ENCODE data around the gene THBS2. TPM values are rescaled to one million over a fixed set of nuclear protein-coding genes. Genes with fewer than 3 reads are reported as not detected.

Gene THBS2
- total RNA-seq, 1 donor from 2014 or later = 709 TPM

DNA sequence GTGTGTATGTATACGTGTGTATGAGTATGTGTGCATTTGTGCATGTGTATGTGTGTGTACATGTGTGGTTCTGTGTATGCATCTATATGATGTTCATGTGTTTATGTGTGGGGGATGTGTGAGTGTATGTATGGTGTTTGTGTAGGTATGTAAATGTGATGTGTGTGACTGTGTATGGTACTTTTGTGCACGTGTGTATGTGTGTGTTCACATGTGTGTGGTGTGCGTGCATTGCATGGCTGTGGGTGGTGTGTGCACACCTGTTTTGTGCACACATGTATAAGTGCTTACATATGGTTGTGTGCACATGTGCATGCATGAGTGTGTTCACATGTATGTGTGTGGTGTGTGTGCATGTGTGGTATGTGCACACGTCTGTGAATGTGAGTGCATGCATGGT lies 6.2 kb downstream of the THBS2 start:
- no peak for DNase-seq (ENCODE audit: low spot score in 2 of 2)
- H3K27me3 ChIP-seq = no peaks in the 10 kb centered on the region
- TF ChIP-seq, protein P1, sequence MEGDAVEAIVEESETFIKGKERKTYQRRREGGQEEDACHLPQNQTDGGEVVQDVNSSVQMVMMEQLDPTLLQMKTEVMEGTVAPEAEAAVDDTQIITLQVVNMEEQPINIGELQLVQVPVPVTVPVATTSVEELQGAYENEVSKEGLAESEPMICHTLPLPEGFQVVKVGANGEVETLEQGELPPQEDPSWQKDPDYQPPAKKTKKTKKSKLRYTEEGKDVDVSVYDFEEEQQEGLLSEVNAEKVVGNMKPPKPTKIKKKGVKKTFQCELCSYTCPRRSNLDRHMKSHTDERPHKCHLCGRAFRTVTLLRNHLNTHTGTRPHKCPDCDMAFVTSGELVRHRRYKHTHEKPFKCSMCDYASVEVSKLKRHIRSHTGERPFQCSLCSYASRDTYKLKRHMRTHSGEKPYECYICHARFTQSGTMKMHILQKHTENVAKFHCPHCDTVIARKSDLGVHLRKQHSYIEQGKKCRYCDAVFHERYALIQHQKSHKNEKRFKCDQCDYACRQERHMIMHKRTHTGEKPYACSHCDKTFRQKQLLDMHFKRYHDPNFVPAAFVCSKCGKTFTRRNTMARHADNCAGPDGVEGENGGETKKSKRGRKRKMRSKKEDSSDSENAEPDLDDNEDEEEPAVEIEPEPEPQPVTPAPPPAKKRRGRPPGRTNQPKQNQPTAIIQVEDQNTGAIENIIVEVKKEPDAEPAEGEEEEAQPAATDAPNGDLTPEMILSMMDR (IDR thresholded peaks at IDR 0.05) = no peak
- H3K9me3 ChIP-seq = no peaks in the 10 kb centered on the region
- peaks cover 45 to 57% of the 10 kb centered on the region in 2 donors for H3K36me3 ChIP-seq
- peak overlapping the region in 1 of 2 donors; percentile 30 for H3K4me3 ChIP-seq
- H3K27ac ChIP-seq = no peak overlapping the region
- H3K4me1 ChIP-seq = peaks cover 0 to 22% of the 10 kb centered on the region in 2 donors
- intact Hi-C loops (cut with DNase I) = no loop called here

DNA sequence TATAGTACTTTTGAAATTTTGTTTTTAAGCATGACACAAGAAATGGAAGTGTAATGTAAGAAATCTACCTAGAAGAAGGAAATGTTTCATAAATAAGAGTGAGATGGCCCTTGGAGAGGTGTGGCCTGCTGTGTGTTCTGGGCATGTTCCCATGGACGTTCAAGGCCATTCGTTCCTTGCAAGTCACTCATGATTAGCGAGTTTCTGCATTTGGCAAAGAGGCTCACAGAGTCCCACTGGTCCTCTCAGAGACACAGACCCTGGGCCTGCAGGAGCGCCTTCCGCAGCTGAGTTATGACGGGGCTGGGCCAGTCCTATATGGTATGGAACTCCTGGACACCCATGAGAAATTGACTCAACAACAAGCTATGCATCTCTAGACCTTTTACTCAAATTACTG lies 7.2 kb downstream of the THBS2 start:
- peak overlapping the region in 1 of 2 donors; percentile 30 for H3K4me3 ChIP-seq
- H3K36me3 ChIP-seq = peaks cover 52 to 65% of the 10 kb centered on the region in 2 donors
- peaks cover 0 to 22% of the 10 kb centered on the region in 2 donors for H3K4me1 ChIP-seq
- TF ChIP-seq, protein P1 (IDR thresholded peaks at IDR 0.05) = no peak
- H3K9me3 ChIP-seq = no peaks in the 10 kb centered on the region
- no peak for DNase-seq (ENCODE audit: low spot score in 2 of 2)
- H3K27ac ChIP-seq = peak overlapping the region in 1 of 2 donors; percentile 14
- intact Hi-C loops (cut with DNase I) = no loop called here
- no peaks in the 10 kb centered on the region for H3K27me3 ChIP-seq

DNA sequence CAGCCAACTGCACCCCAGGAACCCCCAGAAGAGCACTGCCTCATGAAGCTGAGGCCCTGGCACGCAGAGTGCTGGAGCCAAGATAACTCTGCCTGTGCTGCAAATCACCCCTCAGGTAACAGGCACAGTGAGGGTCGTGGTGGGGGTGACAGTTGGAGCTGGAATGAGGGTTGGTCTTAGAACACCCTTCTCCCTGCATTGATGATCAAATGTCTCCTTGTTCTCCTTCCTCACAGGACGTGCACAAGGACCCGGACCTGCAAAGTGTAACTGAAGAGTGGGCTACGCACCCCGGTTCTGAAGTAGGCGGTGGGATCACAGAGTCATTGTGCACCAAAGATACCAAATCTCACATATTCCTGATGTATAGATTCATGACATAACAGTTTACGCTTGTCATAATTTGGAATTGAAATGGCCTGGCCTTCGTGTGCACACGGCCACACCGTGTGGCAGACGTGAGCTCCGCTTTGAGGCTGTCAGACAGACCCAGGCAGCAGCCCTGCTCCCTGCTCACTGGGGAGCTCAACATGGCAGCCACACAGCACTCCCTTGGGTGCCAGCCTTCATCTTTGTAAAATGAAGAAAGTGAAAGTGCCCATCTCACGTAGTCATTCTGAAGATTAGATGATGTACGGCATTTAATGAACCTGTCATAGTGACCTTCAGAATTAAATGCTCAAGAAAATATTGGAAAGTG lies 8.8 kb downstream of the THBS2 start:
- intact Hi-C loops (cut with DNase I) = no loop called here
- Histone ChIP-seq H3K9me3 (no peaks in the 10 kb centered on the region), H3K4me3 (no peak overlapping the region), H3K36me3 (peaks cover 60 to 81% of the 10 kb centered on the region in 2 donors), H3K27ac (peak overlapping the region in 1 of 2 donors; percentile 13), H3K27me3 (no peaks in the 10 kb centered on the region), H3K4me1 (peaks cover 0 to 18% of the 10 kb centered on the region in 2 donors)
- TF ChIP-seq, protein P1 (IDR thresholded peaks at IDR 0.05) = no peak
- DNase-seq (ENCODE audit: low spot score in 2 of 2) = no peak

DNA sequence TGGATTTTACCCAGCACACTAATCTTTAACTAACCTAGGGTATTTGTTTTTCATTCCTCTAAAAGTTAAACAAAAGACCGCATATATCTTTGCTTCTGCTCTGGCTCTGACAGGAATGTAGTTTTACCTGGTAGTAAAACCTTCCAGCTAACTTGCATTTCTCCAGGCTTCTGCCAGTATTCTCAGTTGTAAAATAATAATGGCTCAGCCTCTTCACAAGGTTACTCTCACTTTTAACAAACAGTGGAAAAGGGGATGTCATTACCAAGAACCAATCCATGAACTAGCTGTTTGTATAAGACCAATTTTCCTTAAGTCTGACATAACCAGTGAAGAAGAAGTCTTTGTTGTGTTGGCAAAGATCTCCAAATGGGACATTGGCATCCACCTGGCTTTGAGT lies 10.0 kb downstream of the THBS2 start:
- Histone ChIP-seq H3K27ac (peak overlapping the region in 1 of 2 donors; percentile 63), H3K4me3 (no peak overlapping the region), H3K36me3 (peaks cover 64 to 82% of the 10 kb centered on the region in 2 donors), H3K27me3 (no peaks in the 10 kb centered on the region), H3K4me1 (peaks cover 0 to 14% of the 10 kb centered on the region in 2 donors), H3K9me3 (no peaks in the 10 kb centered on the region)
- no peak for DNase-seq (ENCODE audit: low spot score in 2 of 2)
- intact Hi-C loops (cut with DNase I) = no loop called here
- TF ChIP-seq, protein P1 (IDR thresholded peaks at IDR 0.05) = no peak

DNA sequence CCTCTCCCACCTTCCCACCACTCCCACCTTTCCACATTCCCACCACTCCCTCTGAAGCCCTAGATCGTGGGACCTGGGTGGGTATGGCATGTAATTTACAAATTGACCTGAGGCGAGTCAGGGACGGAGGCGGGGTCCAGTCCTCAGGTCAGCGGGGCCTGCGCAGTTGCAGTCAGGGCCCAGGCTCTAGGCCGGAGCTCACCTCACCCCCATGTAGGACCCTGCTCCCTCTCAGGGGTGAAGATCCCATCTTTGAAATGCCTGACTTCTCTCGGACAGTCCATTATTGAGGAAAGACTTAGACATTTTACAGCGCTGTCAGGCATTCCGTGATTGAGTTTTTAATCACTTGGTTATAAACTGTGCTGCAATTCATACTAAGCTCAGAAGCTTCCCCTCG lies 10.5 kb downstream of the THBS2 start:
- DNase-seq (ENCODE audit: low spot score in 2 of 2) = no peak
- no peaks in the 10 kb centered on the region for H3K9me3 ChIP-seq
- H3K36me3 ChIP-seq = peaks cover 64 to 81% of the 10 kb centered on the region in 2 donors
- intact Hi-C loops (cut with DNase I) = no loop called here
- TF ChIP-seq, protein P1 (IDR thresholded peaks at IDR 0.05) = no peak
- peak overlapping the region in 1 of 2 donors; percentile 63 for H3K27ac ChIP-seq
- H3K4me1 ChIP-seq = peaks cover 0 to 14% of the 10 kb centered on the region in 2 donors
- H3K4me3 ChIP-seq = no peak overlapping the region
- no peaks in the 10 kb centered on the region for H3K27me3 ChIP-seq
